HEK293 (cell line): ENCODE data around the gene RANGRF.

Source experiments
- CTCF ChIA-PET: fragments of 350-600 bp; formaldehyde crosslinking; extraction: SDS; loops from one replicate; lab custom pipeline; 2021; ENCODE audit warnings: antibody characterized with exemption; lab: Yijun Ruan, JAX
- POLR2A ChIA-PET: fragments of 300-600 bp; formaldehyde crosslinking; extraction: SDS; loops from one replicate; lab custom pipeline; 2020; ENCODE audit warnings: antibody characterized with exemption, inconsistent platforms; lab: Yijun Ruan, JAX
- H3K27ac ChIP-seq: fragments of 200-500 bp; sonication (Bioruptor generic); 2 replicates; pipeline ENCODE4 v1.5.1; 2014; ENCODE audit warnings: low read depth, low read length, control low read depth, inconsistent platforms; ENCODE audit errors: extremely low read depth
- H3K36me3 ChIP-seq, 2 experiments: fragments of 200-500 bp in 1 of 2; sonication (Bioruptor generic) in 1 of 2; 1 replicate in 1 of 2; 2 replicates in 1 of 2; pipeline ENCODE4 v1.5.1; 2014 to 2017; ENCODE audit warnings: inconsistent platforms in 2 of 2, low read length in 2 of 2; ENCODE audit not compliant: control insufficient read depth in 2 of 2, insufficient read depth in 1 of 2
- H3K4me1 ChIP-seq: fragments of 200-500 bp; sonication (Bioruptor generic); 2 replicates; pipeline ENCODE4 v1.5.1; 2014; ENCODE audit warnings: mild to moderate bottlenecking, low read length, inconsistent platforms; ENCODE audit not compliant: control insufficient read depth, insufficient read depth
- H3K4me3 ChIP-seq: 2 replicates; pipeline ENCODE4 v1.5.1; 2011; ENCODE audit warnings: low read depth, mild to moderate bottlenecking, control low read depth, low read length, moderate library complexity
- H3K9me3 ChIP-seq: fragments of 200-500 bp; sonication (Bioruptor generic); 2 replicates; pipeline ENCODE4 v1.5.1; 2014; ENCODE audit warnings: low read depth, low read length, inconsistent platforms; ENCODE audit not compliant: control insufficient read depth, insufficient read depth
- FEZF1 ChIP-seq: fragments of 450-650 bp; formaldehyde crosslinking; IDR thresholded peaks from 2 replicates; pipeline ENCODE4 v1.5.1; 2016; ENCODE audit warnings: missing biosample characterization, missing genetic modification characterization
- HOXD13 ChIP-seq: sonication (generic); formaldehyde crosslinking; IDR thresholded peaks from 2 replicates; pipeline ENCODE4 v1.8.0; 2022; ENCODE audit warnings: missing genetic modification reagents, borderline replicate concordance
- IKZF3 ChIP-seq: fragments of 450-650 bp; IDR thresholded peaks from 2 replicates; pipeline ENCODE4 v1.5.0; 2018; ENCODE audit warnings: missing biosample characterization, mild to moderate bottlenecking, missing genetic modification characterization, moderate library complexity
- OVOL3 ChIP-seq: fragments of 450-650 bp; formaldehyde crosslinking; IDR thresholded peaks from 2 replicates; pipeline ENCODE4 v1.5.1; 2016; ENCODE audit warnings: missing biosample characterization, missing genetic modification characterization
- PATZ1 ChIP-seq: fragments of 450-650 bp; formaldehyde crosslinking; IDR thresholded peaks from 2 replicates; pipeline ENCODE4 v1.5.1; 2016; ENCODE audit warnings: missing biosample characterization, missing genetic modification characterization
- PRDM1 ChIP-seq: fragments of 450-650 bp; formaldehyde crosslinking; IDR thresholded peaks from 2 replicates; pipeline ENCODE4; 2016; ENCODE audit warnings: missing biosample characterization, missing genetic modification characterization
- SP7 ChIP-seq: fragments of 450-650 bp; formaldehyde crosslinking; IDR thresholded peaks from 2 replicates; pipeline ENCODE4 v1.5.1; 2016; ENCODE audit warnings: missing biosample characterization, missing genetic modification characterization
- TSHZ1 ChIP-seq: fragments of 450-650 bp; formaldehyde crosslinking; IDR thresholded peaks from 2 replicates; pipeline ENCODE4 v1.5.1; 2016; ENCODE audit warnings: missing biosample characterization, missing genetic modification characterization, borderline replicate concordance
- ZBTB20 ChIP-seq: fragments of 450-650 bp; formaldehyde crosslinking; IDR thresholded peaks from 2 replicates; pipeline ENCODE4 v1.5.1; 2016; ENCODE audit warnings: missing biosample characterization, missing genetic modification characterization
- ZBTB49 ChIP-seq: fragments of 450-650 bp; formaldehyde crosslinking; IDR thresholded peaks from 2 replicates; pipeline ENCODE4 v1.5.1; 2016; ENCODE audit warnings: missing biosample characterization, missing genetic modification characterization, low read depth
- ZFHX2 ChIP-seq: fragments of 450-650 bp; formaldehyde crosslinking; conservative IDR thresholded peaks from 2 replicates; pipeline ENCODE4 v1.5.1; 2016; ENCODE audit warnings: missing biosample characterization, missing genetic modification characterization
- ZNF146 ChIP-seq: fragments of 450-650 bp; formaldehyde crosslinking; IDR thresholded peaks from 2 replicates; pipeline ENCODE4 v1.5.1; 2016; ENCODE audit warnings: missing biosample characterization, missing genetic modification characterization
- ZNF2 ChIP-seq: fragments of 450-650 bp; formaldehyde crosslinking; IDR thresholded peaks from 2 replicates; pipeline ENCODE4 v1.5.1; 2016; ENCODE audit warnings: missing biosample characterization, missing genetic modification characterization
- ZNF223 ChIP-seq: fragments of 450-650 bp; formaldehyde crosslinking; IDR thresholded peaks from 2 replicates; pipeline ENCODE4 v1.5.1; 2016; ENCODE audit warnings: missing biosample characterization, missing genetic modification characterization
- ZNF266 ChIP-seq: fragments of 450-650 bp; formaldehyde crosslinking; IDR thresholded peaks from 2 replicates; pipeline ENCODE4 v1.5.1; 2016; ENCODE audit warnings: missing biosample characterization, missing genetic modification characterization, low read depth
- ZNF274 ChIP-seq, 2 experiments: fragments of 200-500 bp in 1 of 2; fragments of 450-650 bp in 1 of 2; sonication (Bioruptor generic) in 1 of 2; formaldehyde crosslinking in 1 of 2; IDR thresholded peaks; 2 replicates each; pipeline versions ENCODE4 v1.5.1 to v1.6.1; 2014 to 2016; ENCODE audit warnings: borderline replicate concordance in 1 of 2, inconsistent platforms in 1 of 2, low read length in 1 of 2, missing biosample characterization in 1 of 2, missing genetic modification characterization in 1 of 2
- ZNF341 ChIP-seq: fragments of 450-650 bp; formaldehyde crosslinking; IDR thresholded peaks from 2 replicates; pipeline ENCODE4; 2016; ENCODE audit warnings: low read depth, missing biosample characterization, missing genetic modification characterization
- ZNF404 ChIP-seq: fragments of 450-650 bp; formaldehyde crosslinking; IDR thresholded peaks from 2 replicates; pipeline ENCODE4 v1.5.1; 2017; ENCODE audit warnings: missing biosample characterization, missing genetic modification characterization
- ZNF423 ChIP-seq: fragments of 450-650 bp; formaldehyde crosslinking; IDR thresholded peaks from 2 replicates; pipeline ENCODE4 v1.5.1; 2016; ENCODE audit warnings: missing biosample characterization, missing genetic modification characterization
- ZNF473 ChIP-seq: fragments of 450-650 bp; formaldehyde crosslinking; IDR thresholded peaks from 2 replicates; pipeline ENCODE4 v1.5.1; 2017; ENCODE audit warnings: missing biosample characterization, missing genetic modification characterization
- ZNF488 ChIP-seq: fragments of 450-650 bp; formaldehyde crosslinking; IDR thresholded peaks from 2 replicates; pipeline ENCODE4 v1.5.1; 2016; ENCODE audit warnings: missing biosample characterization, missing genetic modification characterization
- ZNF530 ChIP-seq: fragments of 450-650 bp; formaldehyde crosslinking; IDR thresholded peaks from 2 replicates; pipeline ENCODE4 v1.5.1; 2016; ENCODE audit warnings: low read depth, missing biosample characterization, missing genetic modification characterization
- ZNF660 ChIP-seq: fragments of 450-650 bp; IDR thresholded peaks from 2 replicates; pipeline ENCODE4 v1.5.1; 2018; ENCODE audit warnings: missing biosample characterization, mild to moderate bottlenecking, missing genetic modification characterization
- ZNF76 ChIP-seq: fragments of 450-650 bp; formaldehyde crosslinking; IDR thresholded peaks from 2 replicates; pipeline ENCODE4; 2016; ENCODE audit warnings: low read depth, missing biosample characterization, missing genetic modification characterization, borderline replicate concordance
- ZNF791 ChIP-seq: fragments of 450-650 bp; formaldehyde crosslinking; IDR thresholded peaks from 2 replicates; pipeline ENCODE4 v1.5.1; 2016; ENCODE audit warnings: missing biosample characterization, missing genetic modification characterization
- TF ChIP-seq, protein P1 (sequence below): fragments of 450-650 bp; formaldehyde crosslinking; IDR thresholded peaks from 2 replicates; pipeline ENCODE4 v1.5.1; 2017; ENCODE audit warnings: missing biosample characterization, missing genetic modification characterization

RANGRF gene

DNA sequence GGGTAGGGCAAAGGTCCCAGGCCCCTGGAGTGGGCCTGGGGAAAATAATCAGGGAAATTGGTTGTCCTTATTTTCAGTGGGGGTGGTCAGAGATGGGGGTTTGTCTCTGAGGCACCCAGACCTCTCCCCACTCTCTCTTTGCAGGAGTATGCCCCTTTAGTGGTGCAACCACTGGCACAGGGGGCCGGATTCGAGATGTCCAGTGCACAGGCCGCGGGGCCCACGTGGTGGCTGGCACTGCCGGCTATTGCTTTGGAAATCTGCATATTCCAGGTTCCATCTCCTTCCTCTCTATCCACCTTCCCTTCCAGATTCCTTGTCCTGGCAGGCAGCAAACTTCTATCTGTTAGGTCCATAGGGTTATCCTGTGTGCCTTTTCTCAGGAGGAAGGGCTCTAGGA, 31.8 kb upstream of the RANGRF start:
- Histone ChIP-seq H3K27ac (no peak overlapping the region), H3K9me3 (no peaks in the 10 kb centered on the region), H3K4me1 (no peaks in the 10 kb centered on the region), H3K4me3 (no peak overlapping the region), H3K36me3 (peaks cover 41 to 74% of the 10 kb centered on the region in 2 experiments)
- ChIA-PET POLR2A (no interaction called here), CTCF (interaction anchor here (0.7 kb wide), 1 partner anchor 60 kb away, joined by 3 read pairs; no protein-coding TSS in a partner anchor)
- TF ChIP-seq ZNF530 (tag by site-specific recombination) (no peak), HOXD13 (CRISPR knock-in tag) (no peak), ZNF660 (tag by site-specific recombination) (no peak), ZNF274 (IDR thresholded peaks at IDR 0.05; ENCODE audit: low read length) (no peak), ZNF274 (tag by site-specific recombination; IDR thresholded peaks at IDR 0.05; ENCODE audit: borderline replicate concordance) (no peak), ZNF404 (no peak), ZNF473 (tag by site-specific recombination) (no peak), ZFHX2 (tag by site-specific recombination) (no peak), ZNF423 (tag by site-specific recombination) (no peak), ZNF223 (no peak), ZNF2 (tag by site-specific recombination) (no peak)

- no peak for TF ChIP-seq OVOL3
- no peak for TF ChIP-seq ZNF791
- no peak for TF ChIP-seq ZBTB20
- TF ChIP-seq TSHZ1 (tag by site-specific recombination) = no peak
- TF ChIP-seq, protein P1, sequence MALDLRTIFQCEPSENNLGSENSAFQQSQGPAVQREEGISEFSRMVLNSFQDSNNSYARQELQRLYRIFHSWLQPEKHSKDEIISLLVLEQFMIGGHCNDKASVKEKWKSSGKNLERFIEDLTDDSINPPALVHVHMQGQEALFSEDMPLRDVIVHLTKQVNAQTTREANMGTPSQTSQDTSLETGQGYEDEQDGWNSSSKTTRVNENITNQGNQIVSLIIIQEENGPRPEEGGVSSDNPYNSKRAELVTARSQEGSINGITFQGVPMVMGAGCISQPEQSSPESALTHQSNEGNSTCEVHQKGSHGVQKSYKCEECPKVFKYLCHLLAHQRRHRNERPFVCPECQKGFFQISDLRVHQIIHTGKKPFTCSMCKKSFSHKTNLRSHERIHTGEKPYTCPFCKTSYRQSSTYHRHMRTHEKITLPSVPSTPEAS (tag by site-specific recombination) = no peak
- TF ChIP-seq SP7 (tag by site-specific recombination) = no peak
- TF ChIP-seq FEZF1 (tag by site-specific recombination) = no peak
- TF ChIP-seq ZNF266 (tag by site-specific recombination) = no peak
- no peak for TF ChIP-seq PATZ1 (tag by site-specific recombination)
- no peak for TF ChIP-seq ZNF341 (tag by site-specific recombination)
- TF ChIP-seq ZNF76 (tag by site-specific recombination) = no peak
- TF ChIP-seq PRDM1 (tag by site-specific recombination) = no peak
- TF ChIP-seq IKZF3 (tag by site-specific recombination) = no peak
- no peak for TF ChIP-seq ZNF146 (tag by site-specific recombination)
- TF ChIP-seq ZBTB49 (tag by site-specific recombination) = no peak
- no peak for TF ChIP-seq ZNF488
- CTCF ChIA-PET = interaction anchor here (0.5 to 0.7 kb wide), 2 partner anchors 42 to 1271 kb away, joined by 3 read pairs; no protein-coding TSS in a partner anchor
- Histone ChIP-seq H3K4me3 (no peak overlapping the region), H3K36me3 (peaks cover 52 to 84% of the 10 kb centered on the region in 2 experiments), H3K4me1 (no peaks in the 10 kb centered on the region), H3K27ac (no peak overlapping the region), H3K9me3 (no peaks in the 10 kb centered on the region)
- POLR2A ChIA-PET = interaction anchor here (2.0 kb wide), 1 partner anchor 10 kb away, joined by 6 read pairs; the partner anchor contains the start of gene CTC1
Measured at GRCh38 chr17:8257801-8258200, 30.7 kb upstream of the RANGRF start.
